SK-N-SH treated with all-trans-retinoic acid at 6 μM for 48 hours (cell line): ENCODE measurements around the gene RLN3.

Experiments
- BACH2 ChIP-seq: fragments of 250-450 bp; sonication (Bioruptor Pico); IDR thresholded peaks from 2 replicates; pipeline ENCODE4 v1.9.0; 2021; ENCODE audit warnings: mild to moderate bottlenecking, borderline replicate concordance
- GLIS3 ChIP-seq: fragments of 250-450 bp; sonication (Bioruptor Pico); IDR thresholded peaks from 2 replicates; pipeline ENCODE4 v1.5.0; 2020; ENCODE audit warnings: mild to moderate bottlenecking, moderate library complexity
- OSR1 ChIP-seq: fragments of 250-450 bp; sonication (Bioruptor Pico); IDR thresholded peaks from 2 replicates; pipeline ENCODE4 v1.8.0; 2022; ENCODE audit warnings: moderate library complexity, mild to moderate bottlenecking, inconsistent platforms
- RARB ChIP-seq: fragments of 250-450 bp; sonication (Bioruptor Pico); IDR thresholded peaks from 2 replicates; pipeline ENCODE4 v1.8.0; 2021; ENCODE audit warnings: mild to moderate bottlenecking, moderate library complexity
- SNAI2 ChIP-seq: fragments of 250-450 bp; sonication (Bioruptor Pico); IDR thresholded peaks from 2 replicates; pipeline ENCODE4 v1.5.0; 2020; ENCODE audit warnings: mild to moderate bottlenecking, moderate library complexity
- ZC3H10 ChIP-seq: fragments of 250-450 bp; sonication (Bioruptor Pico); IDR thresholded peaks from 2 replicates; pipeline ENCODE4 v1.5.1; 2021; ENCODE audit warnings: mild to moderate bottlenecking, moderate library complexity
- ZFP30 ChIP-seq: fragments of 450-650 bp; formaldehyde crosslinking; IDR thresholded peaks from 2 replicates; pipeline ENCODE4 v1.5.0; 2022; ENCODE audit warnings: mild to moderate bottlenecking, moderate library complexity
- ZNF565 ChIP-seq: fragments of 450-650 bp; formaldehyde crosslinking; conservative IDR thresholded peaks from 2 replicates; pipeline ENCODE4 v1.5.0; 2020; ENCODE audit warnings: low read depth, mild to moderate bottlenecking, moderate library complexity
- TF ChIP-seq, protein P1 (sequence below): fragments of 250-450 bp; sonication (Bioruptor Pico); IDR thresholded peaks from 2 replicates; pipeline ENCODE4 v1.5.1; 2021; ENCODE audit warnings: mild to moderate bottlenecking, moderate library complexity

DNA sequence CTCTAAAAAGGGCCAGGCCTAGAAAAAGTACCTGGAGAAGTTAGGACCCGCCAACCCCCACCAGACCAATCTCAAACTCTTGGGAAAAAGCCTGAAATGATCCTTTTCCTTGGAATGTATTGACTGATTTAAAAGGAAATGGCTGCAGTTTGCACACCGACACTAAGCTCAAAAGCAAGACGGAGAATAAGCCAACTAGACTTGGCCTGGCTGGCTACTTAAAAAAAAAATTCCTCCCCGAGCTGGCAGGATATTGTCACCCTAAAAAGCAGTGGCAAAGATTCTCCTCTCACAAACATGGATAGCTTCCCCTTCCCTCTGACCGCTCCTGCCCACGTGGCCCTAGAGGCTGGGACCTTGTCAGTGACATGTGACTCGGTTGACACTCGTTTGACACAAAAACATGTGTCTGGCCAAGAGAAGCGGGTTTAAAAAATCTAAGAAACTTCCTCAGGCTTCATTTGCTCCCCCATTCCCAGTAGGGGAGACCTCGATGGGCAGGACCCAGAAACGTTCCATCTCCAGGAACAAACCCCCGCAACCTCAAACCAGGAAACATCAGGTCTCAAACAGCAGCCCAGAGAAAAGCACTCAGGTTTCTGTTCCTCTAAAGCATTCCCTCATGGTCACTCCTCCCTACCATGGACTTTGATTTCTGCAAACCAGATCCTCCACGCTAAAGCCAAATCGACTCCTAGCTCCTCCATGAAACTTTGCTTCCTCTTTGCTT is 23.2 kb upstream of the RLN3 start:
- TF ChIP-seq BACH2 (no peak), GLIS3 (CRISPR knock-in tag) (no peak), ZFP30 (no peak), ZNF565 (no peak), ZC3H10 (CRISPR knock-in tag) (no peak), OSR1 (CRISPR knock-in tag) (no peak), SNAI2 (no peak), RARB (CRISPR knock-in tag) (no peak)
- TF ChIP-seq, protein P1, sequence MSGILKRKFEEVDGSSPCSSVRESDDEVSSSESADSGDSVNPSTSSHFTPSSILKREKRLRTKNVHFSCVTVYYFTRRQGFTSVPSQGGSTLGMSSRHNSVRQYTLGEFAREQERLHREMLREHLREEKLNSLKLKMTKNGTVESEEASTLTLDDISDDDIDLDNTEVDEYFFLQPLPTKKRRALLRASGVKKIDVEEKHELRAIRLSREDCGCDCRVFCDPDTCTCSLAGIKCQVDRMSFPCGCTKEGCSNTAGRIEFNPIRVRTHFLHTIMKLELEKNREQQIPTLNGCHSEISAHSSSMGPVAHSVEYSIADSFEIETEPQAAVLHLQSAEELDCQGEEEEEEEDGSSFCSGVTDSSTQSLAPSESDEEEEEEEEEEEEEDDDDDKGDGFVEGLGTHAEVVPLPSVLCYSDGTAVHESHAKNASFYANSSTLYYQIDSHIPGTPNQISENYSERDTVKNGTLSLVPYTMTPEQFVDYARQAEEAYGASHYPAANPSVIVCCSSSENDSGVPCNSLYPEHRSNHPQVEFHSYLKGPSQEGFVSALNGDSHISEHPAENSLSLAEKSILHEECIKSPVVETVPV (CRISPR knock-in tag) = no peak
